ENCODE results near the gene CDH20.

The CDH20 gene

DNA sequence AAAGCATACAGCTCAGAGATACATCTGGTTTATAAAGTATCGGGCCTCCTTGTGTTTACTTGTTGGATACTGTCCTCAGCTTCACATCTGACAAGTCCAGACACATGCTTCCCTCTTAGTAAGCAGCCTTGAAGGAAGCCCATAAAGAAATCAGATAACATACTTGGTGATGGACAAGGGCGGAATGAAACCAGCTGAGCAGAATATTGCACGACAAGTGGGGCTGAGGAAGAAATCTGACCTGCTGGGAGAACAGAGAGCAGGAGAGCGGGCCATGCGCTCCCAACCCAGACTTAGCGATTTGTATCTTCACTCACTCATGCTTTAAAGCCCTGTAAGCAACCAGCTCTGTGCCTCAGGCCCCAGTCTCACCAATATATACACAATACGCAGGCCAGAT is 208.4 kb downstream of the CDH20 start:
- no peak for DNase-seq

DNA sequence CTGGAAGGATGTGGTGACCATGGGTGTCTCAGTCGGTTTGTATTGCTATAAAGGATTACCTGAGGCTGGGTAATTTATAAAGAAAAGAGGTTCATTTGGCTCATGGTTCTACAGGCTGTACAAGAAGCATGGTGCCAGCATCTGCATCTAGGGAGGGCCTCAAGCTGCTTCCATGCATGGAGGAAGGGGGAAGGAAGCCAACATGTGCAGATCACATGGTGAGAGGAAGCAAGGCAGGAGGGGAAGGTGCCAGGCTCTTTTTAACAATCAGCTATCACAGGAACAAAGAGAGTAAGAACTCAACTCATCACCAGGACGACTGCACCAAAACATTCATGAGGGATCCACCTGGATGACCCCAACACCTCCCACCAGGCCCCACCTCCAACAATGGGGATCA is 209.4 kb downstream of the CDH20 start:
- no peak for DNase-seq

DNA sequence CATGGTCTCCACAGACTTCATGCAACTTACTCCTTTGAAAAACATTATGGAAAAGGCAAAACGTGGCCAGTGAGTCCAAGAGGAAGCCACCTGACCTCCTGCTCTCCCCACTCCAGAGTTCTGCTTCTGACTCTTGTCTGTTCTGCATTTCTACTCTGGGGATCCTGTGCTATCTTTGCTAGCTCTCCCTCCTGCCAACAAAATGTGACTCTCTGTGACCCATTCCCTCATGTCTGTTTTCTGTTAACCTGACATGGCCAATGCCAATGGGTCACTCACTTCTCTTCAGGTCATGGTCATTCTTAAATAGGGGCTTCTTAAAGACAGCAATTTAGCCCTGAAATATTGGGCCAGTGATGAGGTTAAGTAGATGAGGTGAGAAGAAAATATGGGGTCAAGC is 210.3 kb downstream of the CDH20 start:
- DNase-seq: no peak

DNA sequence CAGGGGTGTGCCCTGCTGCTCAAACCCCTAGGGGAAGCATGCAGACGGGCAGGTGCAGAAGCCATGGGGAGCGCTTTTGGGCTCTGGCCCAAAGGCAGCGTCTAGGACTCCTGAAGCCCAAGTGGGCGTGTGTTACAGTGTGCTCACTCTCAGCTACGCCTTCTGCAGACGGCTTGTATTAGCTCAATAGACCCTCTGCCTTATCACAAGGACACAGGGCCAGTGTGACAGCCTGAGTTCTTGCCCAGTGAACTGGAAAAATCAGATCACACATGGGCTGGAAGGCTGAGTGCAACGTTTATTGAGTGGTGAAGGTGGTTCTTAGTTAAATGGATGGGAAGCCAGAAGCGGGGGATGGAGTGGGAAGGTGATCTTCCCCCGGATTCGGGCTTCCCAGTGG is 210.9 kb downstream of the CDH20 start:
- no peak for DNase-seq

DNA sequence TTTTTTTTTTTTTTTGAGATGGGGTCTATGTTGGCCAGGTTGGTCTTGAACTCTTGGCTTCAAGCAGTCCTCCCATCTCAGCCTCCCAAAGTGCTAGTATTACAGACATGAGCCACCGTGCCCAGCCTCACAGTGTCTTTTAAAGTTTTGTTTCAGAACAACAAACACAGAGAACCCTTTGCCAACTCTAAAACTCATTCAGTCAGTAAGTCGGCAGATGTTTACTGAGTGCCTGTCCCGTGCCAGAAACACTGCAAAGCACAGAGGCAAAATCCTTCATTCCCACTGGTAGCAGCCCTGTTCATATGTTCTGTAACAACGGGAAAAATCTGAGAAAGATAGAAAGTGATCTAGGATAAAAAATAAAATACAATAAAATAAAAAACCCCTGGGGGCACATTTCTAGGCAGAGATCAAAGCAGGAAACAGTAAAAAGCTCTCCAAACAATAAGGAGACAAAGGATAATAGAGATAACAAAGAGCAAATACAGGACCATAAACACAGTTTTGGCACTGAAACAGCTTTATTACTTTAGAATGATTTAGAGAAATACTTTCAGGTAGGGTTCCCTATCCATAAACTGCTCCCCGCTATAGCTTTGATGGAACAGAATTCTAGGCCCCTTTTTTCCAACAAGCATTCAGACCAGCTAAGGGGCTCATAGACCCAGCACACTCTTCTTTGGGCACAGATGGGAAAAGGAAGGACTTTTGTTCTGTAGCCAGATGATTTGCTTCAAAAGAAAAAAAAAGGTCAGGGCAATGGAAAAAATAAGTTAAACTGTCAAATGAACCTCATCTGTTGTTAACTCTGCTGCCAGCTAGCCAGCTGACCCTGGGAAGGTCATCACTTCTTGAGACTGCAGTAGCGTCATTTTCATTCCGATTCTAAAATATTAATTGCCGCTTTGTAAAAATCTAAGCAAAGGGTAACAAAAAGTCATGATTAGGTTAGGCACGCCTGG is 212.3 kb downstream of the CDH20 start:
- DNase-seq: no peak

DNA sequence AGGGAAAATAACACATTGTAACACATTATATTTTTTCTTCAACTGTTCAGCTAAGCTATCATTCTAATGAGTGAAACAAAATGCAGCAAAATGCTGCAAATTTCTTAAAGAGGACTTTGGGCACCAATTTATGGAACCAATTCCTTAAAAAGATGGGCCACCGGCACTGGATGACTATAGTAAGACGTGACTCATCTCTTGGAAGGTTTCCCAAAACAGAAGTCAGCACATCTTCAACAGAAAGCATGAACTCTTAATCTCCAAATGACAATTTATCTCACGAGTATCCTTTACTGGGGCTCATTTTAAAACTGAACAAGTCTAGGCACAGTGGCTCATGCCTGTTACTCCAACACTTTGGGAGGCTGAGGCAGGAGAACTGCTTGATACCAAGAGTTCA is 213.4 kb downstream of the CDH20 start:
- peak; percentile 83 for DNase-seq

DNA sequence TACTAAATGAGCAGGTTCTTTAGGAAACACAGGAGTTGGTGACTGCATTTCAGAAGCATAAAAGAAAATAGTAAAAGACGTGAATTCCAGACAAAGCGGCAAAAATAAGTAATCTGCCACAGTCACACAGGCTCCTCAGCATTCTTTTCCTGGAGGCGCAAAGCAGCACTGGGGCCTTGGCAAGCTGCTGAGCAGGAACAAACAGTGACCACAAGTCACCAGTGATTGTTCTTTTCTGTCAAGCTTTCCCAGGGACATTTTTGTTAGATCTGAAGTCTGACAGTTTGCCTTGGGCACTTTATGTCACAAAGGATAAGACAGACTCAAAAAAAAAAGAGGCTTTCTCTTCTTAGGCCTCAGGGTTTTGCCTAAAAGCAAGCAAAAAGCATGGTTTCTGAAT is 216.2 kb downstream of the CDH20 start:
- no peak for DNase-seq

DNA sequence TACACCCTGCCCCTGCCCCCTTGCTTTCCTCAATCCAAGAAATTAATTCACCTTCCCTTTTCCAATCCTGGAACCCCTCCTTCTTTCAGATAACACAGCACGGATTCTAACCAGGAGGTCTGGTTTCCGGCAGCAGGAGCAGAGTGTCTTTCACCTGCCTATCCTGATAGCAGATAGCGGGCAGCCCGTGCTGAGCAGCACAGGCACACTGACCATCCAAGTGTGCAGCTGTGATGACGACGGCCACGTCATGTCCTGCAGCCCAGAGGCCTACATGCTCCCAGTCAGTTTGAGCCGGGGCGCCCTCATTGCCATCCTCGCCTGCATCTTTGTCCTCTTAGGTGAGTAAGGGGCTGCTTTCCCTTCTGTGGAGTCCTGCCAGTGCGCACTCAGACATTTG is 216.7 kb downstream of the CDH20 start:
- no peak for DNase-seq

DNA sequence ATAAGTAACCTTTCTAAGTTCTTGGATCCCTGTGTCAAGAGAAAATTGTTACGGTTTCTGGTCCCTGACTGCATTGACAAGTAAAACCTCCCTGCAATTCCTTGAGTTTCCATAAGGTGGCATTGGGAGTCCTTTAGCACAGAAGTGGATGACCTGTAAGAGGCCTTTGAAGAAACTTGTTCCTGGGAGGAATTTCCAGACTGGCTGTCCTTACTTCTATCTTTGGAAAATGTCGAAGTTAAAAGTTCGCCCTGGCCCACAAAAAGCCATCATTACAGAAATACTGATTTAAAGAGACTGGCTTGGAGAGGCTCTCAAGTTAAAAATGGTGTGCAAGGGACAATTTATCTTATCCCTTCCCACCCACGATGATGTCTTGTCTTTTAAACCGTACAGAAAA is 218.4 kb downstream of the CDH20 start:
- peak; percentile 79 for DNase-seq

DNA sequence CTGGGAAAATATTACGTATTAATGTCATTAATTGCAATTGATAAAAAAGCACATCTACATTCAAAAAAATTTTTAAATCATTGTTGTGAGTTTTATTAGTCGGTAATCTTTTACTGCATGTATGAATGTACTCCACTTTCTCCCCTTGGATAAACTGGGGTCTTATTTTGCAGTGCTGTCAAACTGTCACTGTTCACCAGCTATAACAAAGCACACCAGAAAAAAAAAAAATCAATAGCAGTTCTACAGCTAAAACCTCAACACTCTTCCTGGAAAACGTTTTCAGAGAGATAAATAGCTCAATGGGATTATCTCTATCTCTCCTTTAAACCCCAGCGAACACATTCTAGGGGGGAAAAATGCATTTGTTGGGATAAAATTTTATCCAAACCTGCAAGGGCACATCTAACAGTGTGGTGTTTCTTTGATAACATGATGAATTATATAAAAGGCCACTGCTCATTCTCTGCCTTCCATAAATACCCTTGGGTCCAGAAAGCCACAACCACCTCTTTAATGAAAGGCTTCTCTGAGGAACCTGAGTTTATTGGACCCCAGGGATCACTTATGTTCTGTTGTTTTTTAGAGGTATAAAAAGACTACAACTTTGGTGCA is 219.9 kb downstream of the CDH20 start:
- DNase-seq: no peak

DNA sequence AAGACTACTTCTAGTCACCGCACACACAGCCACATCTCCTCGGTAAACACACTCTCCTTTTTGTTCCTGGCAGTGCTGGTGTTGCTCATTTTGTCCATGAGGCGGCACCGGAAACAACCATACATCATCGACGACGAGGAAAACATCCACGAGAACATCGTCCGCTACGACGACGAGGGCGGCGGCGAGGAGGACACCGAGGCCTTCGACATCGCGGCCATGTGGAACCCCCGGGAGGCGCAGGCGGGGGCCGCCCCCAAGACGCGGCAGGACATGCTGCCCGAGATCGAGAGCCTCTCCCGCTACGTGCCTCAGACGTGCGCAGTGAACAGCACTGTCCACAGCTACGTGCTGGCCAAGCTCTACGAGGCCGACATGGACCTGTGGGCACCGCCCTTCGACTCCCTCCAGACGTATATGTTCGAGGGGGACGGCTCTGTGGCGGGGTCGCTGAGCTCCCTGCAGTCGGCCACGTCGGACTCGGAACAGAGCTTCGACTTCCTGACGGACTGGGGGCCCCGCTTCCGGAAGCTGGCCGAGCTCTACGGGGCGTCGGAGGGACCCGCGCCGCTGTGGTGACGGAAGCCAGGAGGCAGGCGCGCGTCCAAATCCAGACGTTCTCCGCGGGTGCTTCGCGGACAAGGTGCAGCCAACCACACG is 221.0 kb downstream of the CDH20 start:
- no peak for DNase-seq

DNA sequence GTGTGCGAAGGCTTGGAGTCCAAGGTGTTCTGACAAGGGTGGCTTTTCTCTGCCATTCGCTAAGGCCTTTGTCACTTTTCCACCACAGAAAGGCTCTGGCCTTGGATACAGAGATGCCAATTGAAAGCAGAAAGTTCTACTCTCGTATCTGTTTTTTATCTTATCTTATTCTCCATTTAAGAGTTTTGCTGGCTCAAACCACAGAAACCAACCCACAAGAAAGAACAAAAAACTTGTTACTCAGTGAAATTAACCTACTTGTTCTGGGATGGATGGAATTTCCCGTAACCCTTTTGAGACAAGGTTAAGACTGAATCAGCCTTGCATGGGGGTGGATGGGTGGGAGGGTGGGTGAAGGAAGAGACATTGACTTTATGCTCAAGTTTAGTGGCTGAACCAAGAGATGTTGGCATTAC is 221.7 kb downstream of the CDH20 start:
- no peak for DNase-seq

DNA sequence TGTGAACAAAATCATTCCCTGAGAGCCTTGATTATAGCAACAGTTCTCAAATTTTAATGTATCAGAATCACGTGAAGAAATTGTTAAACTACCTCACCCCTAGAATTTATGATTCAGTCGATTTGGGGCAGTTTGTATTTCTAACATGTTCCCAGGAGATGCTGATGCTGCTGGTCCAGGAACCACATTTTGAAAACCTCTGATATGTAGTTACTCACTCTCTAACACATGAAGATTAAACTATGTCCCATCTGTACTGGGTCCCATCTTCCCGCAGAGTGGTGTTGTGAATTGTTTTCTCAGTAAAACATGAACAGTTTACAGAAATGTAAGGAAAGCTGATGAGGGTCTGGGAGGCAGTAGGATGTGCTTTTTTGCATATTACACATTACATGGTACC is 223.1 kb downstream of the CDH20 start:
- DNase-seq: no peak

DNA sequence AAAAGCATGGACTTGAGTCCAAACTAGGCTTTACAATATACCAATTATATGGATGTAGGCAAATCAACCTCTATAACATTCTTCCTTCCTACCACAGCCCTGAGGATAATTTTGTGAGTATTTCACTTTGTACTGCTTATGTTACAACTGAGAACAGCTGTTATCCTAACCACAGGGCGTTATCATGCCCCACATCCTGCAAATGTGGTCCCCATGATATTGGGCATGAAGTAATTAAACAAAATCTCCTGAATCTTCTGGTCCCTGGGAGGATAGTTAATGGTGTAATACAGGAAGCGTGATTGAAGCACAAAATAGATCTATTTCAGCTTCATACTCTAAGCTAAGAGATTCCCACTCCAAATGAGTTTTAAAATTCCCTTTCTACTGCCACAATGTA is 223.6 kb downstream of the CDH20 start:
- no peak for DNase-seq

DNA sequence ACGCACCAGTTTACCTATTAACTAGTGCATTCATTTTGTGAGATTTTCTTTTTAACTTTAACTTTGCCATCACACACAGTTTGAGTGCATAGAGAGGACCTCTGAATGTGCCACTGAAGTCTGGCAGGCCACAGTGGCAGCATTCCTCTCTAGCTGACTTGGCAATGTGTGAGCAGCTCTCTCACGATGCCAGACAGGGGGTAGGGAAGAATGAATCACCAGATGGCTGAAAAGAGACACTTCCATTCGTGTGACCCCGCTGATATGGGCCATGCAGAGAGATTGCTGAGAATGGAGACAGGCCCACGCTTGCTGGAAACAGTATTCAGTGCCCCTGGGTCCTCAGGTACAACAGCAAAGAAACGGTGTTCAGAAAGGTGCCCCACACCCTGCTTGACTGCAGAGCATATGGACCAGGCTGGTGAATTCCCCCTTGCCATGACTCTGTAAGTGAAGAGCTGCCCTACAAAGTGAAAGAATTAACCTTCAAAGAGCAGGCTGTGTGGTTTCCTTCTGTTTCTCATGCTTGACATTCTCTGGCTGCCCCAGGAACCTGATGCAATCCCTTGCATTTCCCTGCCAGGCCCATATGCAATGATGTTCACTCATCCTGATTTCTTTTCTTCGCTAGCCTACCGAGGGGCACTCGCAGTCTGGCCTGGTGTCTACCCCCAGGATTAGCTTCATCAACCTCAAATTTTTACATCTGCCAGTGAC is 236.1 kb downstream of the CDH20 start:
- DNase-seq: peak; percentile 92

DNA sequence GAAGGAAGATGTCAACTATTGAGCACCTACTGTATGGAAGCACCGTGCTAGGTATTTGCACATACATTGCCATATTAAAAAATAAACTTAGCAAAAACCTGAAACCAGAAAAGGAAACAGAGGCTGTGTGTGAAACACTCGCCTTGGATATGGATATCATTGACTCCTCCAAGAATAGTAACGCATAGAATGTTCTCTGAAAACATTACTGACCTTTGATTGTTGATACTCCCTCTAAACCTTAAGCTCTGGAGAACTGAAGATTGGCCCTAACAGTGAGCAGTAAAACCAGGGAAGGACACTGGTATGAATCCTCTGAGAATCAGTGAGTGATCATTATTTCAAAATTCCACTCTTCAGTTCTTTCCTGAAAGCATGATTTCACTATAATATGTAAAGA is 236.8 kb downstream of the CDH20 start:
- DNase-seq: no peak

DNA sequence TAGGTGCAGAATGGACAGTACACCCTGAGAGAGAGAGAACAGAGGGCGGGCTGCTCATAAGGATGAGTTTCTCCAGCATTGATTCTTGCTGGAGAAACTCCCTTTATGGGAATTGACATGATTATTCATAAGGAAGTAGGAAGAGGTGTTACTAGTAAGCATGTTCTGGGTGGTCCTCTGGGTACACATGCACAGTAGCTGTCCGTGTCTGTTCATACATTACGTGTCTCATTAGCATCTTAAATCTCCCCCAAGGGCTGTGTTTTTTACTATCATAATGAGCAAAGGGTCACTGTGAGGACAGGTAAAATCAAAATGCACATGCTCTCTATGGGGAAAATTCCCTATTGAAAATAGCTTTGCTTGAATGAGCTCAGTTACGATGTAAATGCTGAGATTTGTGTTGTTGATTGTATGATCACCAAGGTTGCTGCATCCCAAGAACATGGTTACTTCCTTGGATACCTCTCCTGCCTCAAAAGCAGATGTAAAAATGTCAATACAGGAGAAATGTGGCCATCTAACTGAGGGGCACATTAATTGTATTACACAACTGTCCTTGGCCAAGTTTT is 238.9 kb downstream of the CDH20 start:
- no peak for DNase-seq

DNA sequence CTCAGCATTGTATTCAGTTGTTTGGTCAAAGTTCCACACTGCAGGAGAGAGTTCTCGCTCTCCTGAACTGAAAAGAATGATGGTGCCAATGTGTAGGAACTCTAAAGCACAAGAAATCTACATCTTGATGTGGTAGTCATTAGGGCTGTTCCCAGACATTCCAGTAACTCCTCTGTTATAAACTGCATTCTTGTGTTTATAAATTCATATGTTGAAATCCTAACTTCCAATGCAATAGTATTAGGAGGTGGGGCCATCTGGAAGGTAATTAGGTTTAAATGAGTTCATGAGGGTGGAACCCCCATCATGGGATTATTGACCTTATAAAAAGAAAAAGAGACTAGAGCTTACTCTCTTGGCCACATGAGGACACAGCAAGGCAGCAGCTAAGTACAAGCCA is 239.6 kb downstream of the CDH20 start:
- DNase-seq: peak; percentile 58

DNA sequence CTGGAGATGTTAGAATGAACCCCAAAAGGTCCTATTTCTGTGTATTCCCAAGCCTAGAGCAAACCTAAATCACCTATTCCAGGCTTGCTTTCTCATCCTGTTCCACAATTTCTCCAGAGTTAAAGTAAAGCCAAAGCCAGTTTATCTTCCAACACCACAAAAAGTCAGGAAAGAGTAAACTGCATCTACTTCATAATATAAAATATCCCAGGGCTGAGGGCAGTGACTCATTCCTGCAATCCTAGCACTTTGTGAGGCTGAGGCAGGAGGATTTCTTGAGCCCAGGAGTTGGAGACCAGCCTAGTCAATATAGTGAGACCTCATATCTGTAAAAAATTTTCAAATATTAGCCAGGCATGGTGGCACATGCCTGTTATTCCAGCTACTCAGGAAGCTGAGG is 241.4 kb downstream of the CDH20 start:
- peak; percentile 34 for DNase-seq

DNA sequence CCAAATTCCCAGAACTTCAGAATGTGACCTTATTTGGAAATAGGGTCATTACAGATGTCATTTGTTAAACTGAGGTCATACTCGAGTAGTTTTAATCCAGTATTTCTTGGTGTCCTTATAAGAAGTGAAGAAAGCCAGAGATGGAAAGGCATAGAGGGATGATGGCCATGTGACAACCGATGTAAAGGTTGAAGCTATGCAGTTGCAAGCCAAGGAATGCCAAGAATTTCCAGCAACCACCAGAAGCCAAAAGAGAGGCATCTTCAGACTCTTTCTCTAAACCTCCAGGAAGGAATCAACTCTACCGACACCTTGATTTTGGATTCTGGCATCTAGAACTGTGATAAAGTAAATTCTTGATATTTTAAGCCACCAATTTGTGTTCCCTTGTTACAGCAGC is 242.2 kb downstream of the CDH20 start:
- peak; percentile 77 for DNase-seq

DNA sequence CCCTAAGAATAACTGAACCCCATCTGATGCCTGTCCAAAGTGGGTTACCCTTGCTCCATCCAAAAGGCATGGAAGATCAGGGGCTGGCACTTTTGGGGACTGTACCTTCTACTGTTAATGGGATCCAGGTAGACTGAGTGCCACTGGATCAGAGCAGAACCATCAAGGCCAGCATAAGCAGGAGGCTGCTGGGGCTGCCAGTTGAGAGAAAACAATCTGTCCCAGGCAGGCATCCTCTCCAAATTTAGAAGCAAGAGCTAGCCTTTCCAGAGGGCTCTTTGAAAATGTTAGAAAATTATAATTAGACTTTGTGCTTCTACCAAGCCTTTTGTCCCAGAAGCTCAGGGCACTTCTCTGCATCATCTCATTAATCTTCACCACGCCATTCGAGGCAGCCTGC is 245.6 kb downstream of the CDH20 start:
- no peak for DNase-seq

DNA sequence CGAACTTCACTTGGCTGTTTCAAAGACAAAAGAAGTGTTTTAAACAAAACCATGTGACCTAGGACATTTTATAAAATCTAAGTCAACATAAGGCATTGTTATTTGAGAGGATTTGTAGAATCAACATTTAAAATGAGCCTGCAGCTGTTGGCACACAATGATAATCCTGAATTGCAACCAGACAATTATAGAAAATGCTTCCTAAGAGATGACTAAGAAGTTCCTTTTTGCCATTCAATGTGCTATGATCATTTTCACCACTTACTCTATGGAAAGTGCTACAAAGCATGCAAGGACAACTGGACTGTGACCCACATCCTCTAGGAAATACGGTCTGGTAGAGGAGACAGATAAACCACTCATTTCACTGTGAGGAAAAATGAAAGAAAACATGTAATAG is 246.4 kb downstream of the CDH20 start:
- DNase-seq: no peak

DNA sequence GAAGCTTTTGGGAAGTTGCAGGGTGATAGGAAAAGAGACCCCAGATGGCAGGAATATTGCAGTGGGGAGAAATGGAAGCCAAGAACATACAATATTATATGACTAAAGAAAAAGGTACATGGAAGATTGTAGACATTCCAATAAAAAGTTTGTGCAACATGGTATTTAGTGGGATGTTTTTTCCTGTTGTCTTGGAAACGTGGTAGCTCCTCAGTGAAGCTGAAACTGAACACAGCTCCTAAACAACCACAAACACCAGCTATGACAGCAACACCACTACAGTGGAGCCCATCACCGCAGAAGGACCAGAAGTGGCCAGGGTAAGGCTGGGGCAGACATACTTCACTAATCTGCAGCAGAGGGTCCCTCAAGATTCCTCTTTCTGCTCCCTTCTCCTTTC is 246.8 kb downstream of the CDH20 start:
- DNase-seq: no peak

Measured in fibroblast of skin of abdomen (primary cell).